ENCODE results near the gene RAB5B. TPM values are rescaled to one million over a fixed set of nuclear protein-coding genes. Genes with fewer than 3 reads are reported as not detected.

Gene RAB5B
- total RNA-seq, 2 donors from 2014 or later = 39.2 to 68.1 TPM

- no peaks in the 10 kb centered on the region for H3K27me3 Mint-ChIP-seq
- DNase-seq (ENCODE audit: low spot score) (no peak), ATAC-seq (no peak)
- peak overlapping the region; percentile 98 for H3K4me3 Mint-ChIP-seq
- H3K4me1 Mint-ChIP-seq (ENCODE audit: low read depth in 2 of 2) = peaks cover 20 to 28% of the 10 kb centered on the region in 2 donors
- peak overlapping the region; percentile 97 for H3K27ac Mint-ChIP-seq
- no peaks in the 10 kb centered on the region for H3K9me3 Mint-ChIP-seq
- peaks cover 23% of the 10 kb centered on the region for H3K36me3 Mint-ChIP-seq
Observed at GRCh38 chr12:56042843-56043242, 69.0 kb downstream of the RAB5B start.

Other genes starting within 250 kb of the RAB5B start
- 100 to 1,000 TPM; 263 to 327 TPM for gene CD63, start 245.1 kb upstream of the RAB5B start, total RNA-seq
- 10 to 100 TPM in 1 of 2 donors, 1 to 10 TPM in 1; 5.0 to 18.4 TPM for gene GDF11, start 231.0 kb upstream of the RAB5B start, total RNA-seq
- gene SARNP, start 156.4 kb upstream of the RAB5B start, total RNA-seq = 10 to 100 TPM; 68.0 to 74.9 TPM
- 10 to 100 TPM; 36.9 to 56.7 TPM for gene ORMDL2, start 156.0 kb upstream of the RAB5B start, total RNA-seq
- gene DNAJC14, start 144.5 kb upstream of the RAB5B start, total RNA-seq = 10 to 100 TPM; 38.8 to 40.0 TPM
- gene MMP19, start 131.1 kb upstream of the RAB5B start, total RNA-seq = under 1 TPM in 1 of 2 donors, not detected in 1; 0.24 TPM
- 10 to 100 TPM; 31.6 to 34.0 TPM for gene PYM1, start 46.2 kb upstream of the RAB5B start, total RNA-seq
- gene DGKA, start 42.9 kb upstream of the RAB5B start, total RNA-seq = 100 to 1,000 TPM in 1 of 2 donors, 10 to 100 TPM in 1; 81.9 to 168 TPM
- under 1 TPM in 1 of 2 donors, not detected in 1; 0.40 TPM for gene PMEL, start 8.0 kb upstream of the RAB5B start, total RNA-seq
- 100 to 1,000 TPM in 1 of 2 donors, 10 to 100 TPM in 1; 72.3 to 178 TPM for gene CDK2, start 7.2 kb upstream of the RAB5B start, total RNA-seq
- 10 to 100 TPM; 12.2 to 17.6 TPM for gene SUOX, start 23.2 kb downstream of the RAB5B start, total RNA-seq
- 10 to 100 TPM; 11.7 to 12.0 TPM for gene IKZF4, start 47.0 kb downstream of the RAB5B start, total RNA-seq
- gene RPS26, start 67.8 kb downstream of the RAB5B start, total RNA-seq = 10 to 100 TPM; 24.6 to 48.3 TPM
- not detected for gene ERBB3, start 106.1 kb downstream of the RAB5B start, total RNA-seq
- 100 to 1,000 TPM; 233 to 318 TPM for gene PA2G4, start 130.5 kb downstream of the RAB5B start, total RNA-seq
- 1,000 to 10,000 TPM; 2,363 to 2,700 TPM for gene RPL41, start 142.6 kb downstream of the RAB5B start, total RNA-seq
- 10 to 100 TPM; 11.4 to 14.9 TPM for gene ZC3H10, start 144.2 kb downstream of the RAB5B start, total RNA-seq
- gene ESYT1, start 154.2 kb downstream of the RAB5B start, total RNA-seq = 100 to 1,000 TPM in 1 of 2 donors, 10 to 100 TPM in 1; 89.3 to 120 TPM
- 10 to 100 TPM; 32.0 to 65.5 TPM for gene MYL6B, start 178.5 kb downstream of the RAB5B start, total RNA-seq
- gene MYL6, start 184.3 kb downstream of the RAB5B start, total RNA-seq = 1,000 to 10,000 TPM; 1,441 to 1,555 TPM
- 100 to 1,000 TPM; 102 to 166 TPM for gene SMARCC2, start 215.4 kb downstream of the RAB5B start, total RNA-seq
- 10 to 100 TPM; 34.1 to 48.8 TPM for gene RNF41, start 247.8 kb downstream of the RAB5B start, total RNA-seq